HG02852 (cell line): Measurements from ENCODE around the gene JAKMIP1.

Experiments used
- ATAC-seq: cut with Tn5 transposase; IDR thresholded peaks from one replicate; pipeline ENCODE4 v1.9.1; 2021; ENCODE audit warnings: mild to moderate bottlenecking, moderate library complexity; ENCODE audit not compliant: unreplicated experiment

JAKMIP1 gene

GRCh38 chr4:6204871-6205566 lies 4.7 kb upstream of the JAKMIP1 start:
- no peak for ATAC-seq

DNA sequence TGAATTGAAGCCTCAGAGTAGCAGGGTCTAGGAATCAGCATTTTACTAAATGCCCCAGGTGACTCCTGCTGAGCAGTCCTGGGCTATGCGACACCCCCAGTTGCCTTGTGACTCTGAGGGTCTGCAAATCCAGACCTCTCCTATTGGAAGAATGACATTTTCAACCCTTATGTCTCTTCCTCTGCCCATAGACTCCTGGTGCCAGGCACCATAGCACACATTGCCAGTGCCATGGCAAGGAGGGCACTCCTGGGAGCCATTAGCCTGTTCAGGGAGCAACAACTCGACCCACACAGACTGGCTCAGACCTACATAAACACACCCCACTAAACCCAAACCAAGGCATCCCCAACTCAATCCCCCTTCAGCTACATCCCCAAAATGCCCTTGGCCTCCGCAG lies 3.7 kb upstream of the JAKMIP1 start:
- ATAC-seq, result no peak

- no peak for ATAC-seq
Observed at GRCh38 chr4:6201580-6202091, 1.3 kb upstream of the JAKMIP1 start.

- no peak for ATAC-seq
Observed at GRCh38 chr4:6200922-6201362, 593 bp upstream of the JAKMIP1 start.

DNA sequence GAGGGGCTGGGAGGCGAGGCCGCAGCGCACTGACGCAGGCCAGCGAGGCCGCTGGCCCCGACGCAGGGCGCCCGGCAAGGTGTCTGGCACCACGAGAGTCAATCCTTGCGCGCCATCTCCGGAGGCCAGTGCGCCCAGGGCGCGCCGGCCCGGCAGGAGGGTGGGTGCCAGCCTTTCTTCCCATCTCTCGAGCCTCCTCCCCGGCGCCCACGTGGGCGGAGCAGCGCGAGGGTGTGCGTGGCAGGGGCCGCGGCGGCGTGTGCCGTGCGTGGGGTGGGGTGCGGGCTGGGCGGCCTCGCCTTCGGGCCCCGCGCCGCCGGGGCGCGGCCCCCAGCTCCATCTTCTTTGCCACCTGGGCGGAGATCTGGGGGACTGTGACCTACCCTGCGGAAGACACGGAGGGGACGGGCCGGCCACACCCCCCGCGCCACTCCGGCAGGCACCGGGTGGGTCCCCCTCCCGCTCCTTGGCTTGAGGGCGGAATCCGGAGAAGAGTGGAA lies 877 bp downstream of the JAKMIP1 start:
- no peak for ATAC-seq

DNA sequence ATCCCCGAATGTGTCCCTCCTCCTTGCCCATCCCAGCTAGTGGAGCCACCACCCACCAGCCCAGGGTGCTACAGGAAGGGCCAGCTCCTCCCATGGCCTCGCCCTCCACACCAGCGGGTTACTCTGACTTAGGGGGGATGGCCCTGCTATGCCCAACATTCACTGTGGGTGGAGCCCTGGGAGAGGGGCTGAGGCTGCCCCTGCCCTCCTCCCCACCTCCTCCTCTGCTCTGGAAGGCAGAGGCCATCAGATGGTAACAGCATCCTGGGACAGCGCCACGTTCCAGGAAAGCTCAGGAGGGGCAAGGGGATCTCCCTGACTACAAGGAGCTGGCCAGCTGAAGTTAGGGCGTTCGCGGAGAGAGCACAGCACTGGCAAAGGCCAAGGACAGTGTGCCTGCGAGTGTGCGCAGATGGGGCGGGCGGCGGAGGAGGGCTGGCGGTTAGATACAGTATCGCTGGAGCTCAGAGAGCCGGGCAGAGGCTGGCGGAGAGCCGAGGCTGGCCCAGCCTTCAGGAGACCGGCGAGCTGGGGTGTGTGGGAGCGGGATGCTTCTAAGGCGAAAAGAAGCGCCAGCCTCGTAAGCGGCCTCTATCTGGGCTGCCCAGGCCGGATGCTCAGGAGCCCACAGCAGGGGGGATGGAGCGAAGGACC lies 1.5 kb downstream of the JAKMIP1 start:
- no peak for ATAC-seq

DNA sequence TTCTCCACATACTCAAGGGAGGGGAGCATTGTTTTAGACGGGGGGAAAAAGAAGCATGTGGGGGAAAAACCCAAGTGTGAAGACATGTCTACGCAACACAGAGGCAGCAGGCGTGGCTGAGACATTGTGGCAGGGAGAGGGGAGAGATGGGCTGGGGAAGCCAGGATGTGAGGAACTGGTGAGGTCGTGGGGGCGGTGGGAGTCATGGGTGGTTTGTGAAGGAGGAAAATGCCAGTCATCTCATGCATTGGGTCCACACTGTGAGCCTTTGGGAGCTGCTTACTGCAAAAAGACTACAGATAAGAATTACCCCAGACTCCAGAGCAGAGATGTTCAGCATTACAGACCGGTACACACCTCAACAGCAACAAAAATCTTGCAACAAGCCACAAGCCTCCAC lies 2.1 kb downstream of the JAKMIP1 start:
- ATAC-seq, result no peak

- no peak for ATAC-seq
Observed at GRCh38 chr4:6197433-6198174, 2.7 kb downstream of the JAKMIP1 start.

DNA sequence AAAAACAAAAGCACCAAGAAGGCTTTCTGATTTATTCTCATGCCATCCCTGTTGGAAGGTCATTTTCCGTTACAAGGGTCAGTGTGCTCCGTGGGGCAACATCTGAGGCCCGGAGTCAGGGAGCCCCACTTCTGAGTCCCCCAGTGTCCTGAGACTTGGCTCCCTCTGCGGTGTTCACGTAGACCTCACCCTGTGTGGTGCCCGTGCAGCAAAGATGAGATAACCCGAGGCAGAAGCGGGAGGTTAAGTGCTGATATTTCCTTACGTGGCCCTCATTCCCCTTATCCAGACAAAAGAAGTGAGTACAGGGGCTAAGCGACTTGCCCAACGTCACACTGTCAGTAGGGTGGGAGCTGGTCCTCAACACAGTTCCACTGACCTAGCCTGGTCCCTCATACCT lies 3.5 kb downstream of the JAKMIP1 start:
- ATAC-seq, result no peak

- ATAC-seq, result no peak
Observed at GRCh38 chr4:6196324-6196723, 4.0 kb downstream of the JAKMIP1 start.

- no peak for ATAC-seq
Observed at GRCh38 chr4:6195602-6196319, 4.6 kb downstream of the JAKMIP1 start.

- ATAC-seq, result no peak
Observed at GRCh38 chr4:6194458-6195195, 5.7 kb downstream of the JAKMIP1 start.

DNA sequence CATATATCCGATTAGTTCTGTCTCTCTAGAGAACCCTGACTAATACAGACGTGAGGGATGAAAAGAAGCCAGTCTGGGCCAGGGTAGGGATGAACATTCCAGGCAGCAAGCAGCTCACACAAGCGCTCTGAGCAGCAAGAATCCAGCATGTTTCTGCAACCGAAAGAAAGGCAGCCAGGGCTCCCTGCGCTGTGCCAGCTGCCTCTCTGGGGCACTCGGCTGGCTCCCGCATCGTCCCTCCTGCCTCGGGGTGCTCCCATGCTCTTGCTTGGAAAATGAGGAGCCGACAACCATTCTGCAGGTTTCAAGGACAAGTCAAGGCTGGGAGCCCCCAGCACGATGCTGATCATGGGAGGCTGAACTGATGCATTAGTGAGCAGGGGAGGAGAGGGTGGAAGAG lies 7.0 kb downstream of the JAKMIP1 start:
- no peak for ATAC-seq

GRCh38 chr4:6192245-6192644 lies 8.1 kb downstream of the JAKMIP1 start:
- ATAC-seq, result no peak

- no peak for ATAC-seq
Observed at GRCh38 chr4:6191448-6192130, 8.8 kb downstream of the JAKMIP1 start.

- ATAC-seq, result no peak
Observed at GRCh38 chr4:6190486-6190885, 9.9 kb downstream of the JAKMIP1 start.

DNA sequence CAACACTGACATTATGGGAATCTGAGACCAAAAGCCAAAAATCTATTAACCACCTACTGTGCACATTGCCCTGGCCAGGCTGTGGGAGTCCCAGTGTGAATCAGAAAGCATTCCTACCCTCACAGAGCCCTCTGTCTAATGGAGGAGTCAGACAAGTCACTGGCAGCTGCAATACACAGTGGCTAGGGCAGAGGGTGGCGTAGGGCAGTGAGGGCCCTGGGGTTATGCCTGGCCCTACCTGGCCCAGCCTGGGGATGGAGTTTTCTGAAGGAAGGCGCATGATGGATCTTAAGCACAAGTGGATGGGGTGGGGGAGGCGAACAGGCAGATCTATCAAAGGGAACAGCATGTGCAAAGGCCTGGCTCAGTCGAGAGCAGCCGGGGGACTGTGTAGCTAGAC lies 10.8 kb downstream of the JAKMIP1 start:
- ATAC-seq, result no peak

- ATAC-seq, result no peak
Observed at GRCh38 chr4:6188687-6189305, 11.6 kb downstream of the JAKMIP1 start.

GRCh38 chr4:6184169-6184568 lies 16.2 kb downstream of the JAKMIP1 start:
- peak; percentile 0 for ATAC-seq
